HG02973 (cell line): ENCODE results near the gene OR5D18.
"Not testable (repeated sequence)": the region's sequence is repeated elsewhere in the genome, so short reads cannot be mapped to it uniquely, and the experiment has no call there.

Experiments
- ATAC-seq: cut with Tn5 transposase; IDR thresholded peaks from one replicate; pipeline ENCODE4 v1.9.1; 2021; ENCODE audit warnings: moderate library complexity; ENCODE audit not compliant: unreplicated experiment

Gene OR5D18

DNA sequence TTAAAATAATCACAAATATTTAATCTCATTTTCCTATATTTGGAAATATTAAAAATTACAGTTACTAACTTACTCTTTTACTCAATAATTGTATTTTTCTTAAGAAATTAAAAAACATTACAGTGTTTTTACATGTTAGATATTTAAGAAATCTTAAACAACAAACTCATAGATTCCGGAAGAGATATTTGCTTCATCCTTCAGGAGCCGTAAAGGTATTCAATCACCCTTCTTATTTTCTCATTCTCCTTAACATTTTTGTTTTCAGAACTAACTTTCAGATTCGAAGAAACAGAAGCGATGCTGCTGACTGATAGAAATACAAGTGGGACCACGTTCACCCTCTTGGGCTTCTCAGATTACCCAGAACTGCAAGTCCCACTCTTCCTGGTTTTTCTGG, at the start of gene OR5D18:
TSS of gene OR5D18 (plus strand) at position 301 of the 400 bp plus-strand sequence. CDS start at position 301, 0 bp downstream.
- no peak for ATAC-seq

DNA sequence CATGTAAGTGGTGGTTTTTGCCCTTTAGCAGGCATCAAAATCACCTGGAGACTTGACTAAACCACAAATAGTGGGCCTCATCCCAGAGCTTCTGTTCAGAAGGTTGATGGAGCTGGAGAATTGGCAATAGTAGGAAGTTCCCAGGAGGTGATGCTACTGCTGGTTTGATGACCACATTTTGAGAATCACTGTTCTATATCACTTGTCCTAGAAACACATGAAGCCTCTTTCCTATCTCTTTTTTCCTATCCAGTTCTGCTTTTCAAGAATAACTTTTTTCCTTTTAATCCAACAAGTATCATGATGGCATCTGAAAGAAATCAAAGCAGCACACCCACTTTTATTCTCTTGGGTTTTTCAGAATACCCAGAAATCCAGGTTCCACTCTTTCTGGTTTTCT, 46.3 kb upstream of the OR5D18 start, which contains the start of gene OR5D13:
TSS of gene OR5D13 (plus strand) at position 301 of the 400 bp plus-strand sequence. CDS start at position 301, 0 bp downstream.
- no peak for ATAC-seq

DNA sequence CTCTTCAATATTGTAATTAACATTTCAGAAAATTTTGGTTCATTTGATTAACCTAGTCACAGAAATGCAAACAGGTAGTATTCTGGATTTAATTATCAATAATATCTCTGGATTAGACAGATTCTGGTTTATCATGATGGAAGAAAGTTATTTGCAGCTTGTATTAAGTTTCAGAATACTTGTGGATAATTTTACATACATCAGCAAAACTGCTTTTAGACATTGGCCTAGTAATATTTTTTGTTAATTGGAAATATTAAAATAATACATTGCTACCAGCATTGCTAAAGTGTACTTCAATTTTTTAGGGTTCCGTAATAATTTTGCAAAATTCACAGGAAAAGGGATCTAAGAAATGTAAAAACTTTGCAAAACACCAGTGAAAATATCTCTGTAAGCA, 27.8 kb upstream of the OR5D18 start:
- ATAC-seq, result no peak

DNA sequence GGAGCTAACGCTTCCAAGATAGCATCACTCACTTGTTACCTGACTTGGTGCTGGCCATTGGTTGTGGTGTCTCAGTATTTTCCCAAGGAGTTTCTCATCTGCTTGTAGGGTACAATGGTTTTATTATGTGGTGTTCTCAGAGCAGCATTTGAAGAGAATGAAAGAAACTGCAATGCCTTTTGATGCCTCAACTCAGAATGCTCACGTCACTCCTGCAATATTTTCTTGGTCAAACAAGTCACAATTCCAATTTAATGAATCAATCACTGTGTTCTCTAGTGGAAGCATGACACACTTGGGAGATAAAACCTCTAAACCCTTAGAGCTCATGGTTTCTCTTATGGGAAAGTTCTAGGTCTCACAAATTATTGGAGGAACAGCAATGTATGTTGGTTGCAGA, 26.1 kb upstream of the OR5D18 start:
- no peak for ATAC-seq

DNA sequence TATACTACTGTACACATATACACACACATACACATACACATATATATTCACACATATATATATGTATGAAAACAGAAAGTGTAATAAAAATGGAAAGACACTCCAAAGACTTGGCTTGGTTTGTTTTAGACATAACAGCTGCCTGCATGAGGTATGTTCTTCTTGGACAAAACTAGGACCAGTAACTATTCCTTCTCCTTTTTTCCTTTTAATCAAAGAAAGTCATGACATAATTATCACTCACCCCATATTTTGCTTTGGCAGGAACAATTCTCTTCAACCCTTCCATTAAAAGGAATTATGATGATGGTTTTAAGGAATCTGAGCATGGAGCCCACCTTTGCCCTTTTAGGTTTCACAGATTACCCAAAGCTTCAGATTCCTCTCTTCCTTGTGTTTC, 24.2 kb upstream of the OR5D18 start, which contains the start of gene OR5D14:
TSS of gene OR5D14 (plus strand) at position 301 of the 400 bp plus-strand sequence. CDS start at position 301, 0 bp downstream.
- no peak for ATAC-seq

DNA sequence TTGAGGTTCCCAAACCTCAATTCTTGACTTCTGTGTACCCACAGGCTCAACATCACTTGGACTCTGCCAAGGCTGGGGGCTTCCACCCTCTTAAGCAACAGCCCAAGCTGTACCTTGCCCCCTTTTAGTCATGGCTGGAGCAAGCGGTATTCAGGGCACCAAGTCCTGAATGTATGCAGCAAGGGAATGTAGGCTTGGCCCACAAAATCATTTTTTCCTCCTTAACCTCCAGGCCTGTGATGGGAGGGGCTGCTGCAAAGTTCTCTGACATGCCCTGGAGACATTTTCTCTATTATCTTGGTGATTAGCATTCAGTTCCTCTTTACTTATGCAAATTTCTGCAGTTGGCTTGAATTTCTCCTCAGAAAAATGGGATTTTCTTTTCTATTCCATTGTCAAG, 13.2 kb upstream of the OR5D18 start:
- no peak for ATAC-seq

DNA sequence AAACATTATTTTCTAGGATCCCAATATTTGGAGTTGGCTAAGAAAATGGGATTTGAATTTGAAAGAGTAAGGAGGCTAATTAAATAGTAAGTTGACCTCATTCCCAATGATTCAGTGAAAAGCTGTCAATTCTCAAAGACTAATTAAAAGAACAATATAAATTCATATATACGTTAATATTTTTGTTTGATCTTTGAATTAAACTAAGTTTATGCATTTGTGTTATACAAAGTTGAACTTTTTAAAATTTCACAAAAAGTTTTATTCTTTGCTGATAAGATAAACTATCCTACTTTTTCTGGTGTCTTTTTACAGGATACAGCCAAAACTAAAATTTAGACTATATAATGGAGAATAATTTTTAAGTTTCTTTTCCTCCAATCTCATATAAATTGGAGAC, 8.4 kb upstream of the OR5D18 start, which contains the start of gene OR5L1:
TSS of gene OR5L1 (plus strand) at position 301 of the 400 bp plus-strand sequence. CDS start 100 bp downstream, outside the sequence.
- no peak for ATAC-seq

DNA sequence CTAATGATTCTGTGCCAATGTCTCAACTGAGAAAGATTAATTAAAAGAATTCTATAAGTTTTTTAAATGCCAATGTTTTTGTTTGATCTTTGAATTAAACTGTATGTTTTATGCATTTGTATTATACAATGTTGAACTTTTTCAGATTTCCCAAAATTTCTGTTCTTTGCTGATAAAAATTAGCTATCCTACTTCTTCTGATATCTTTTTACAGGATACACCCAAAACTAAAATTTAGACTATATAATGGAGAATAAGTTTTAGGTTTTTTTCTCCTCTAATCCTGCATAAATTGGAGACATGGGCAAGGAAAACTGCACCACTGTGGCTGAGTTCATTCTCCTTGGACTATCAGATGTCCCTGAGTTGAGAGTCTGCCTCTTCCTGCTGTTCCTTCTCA, 7.5 kb downstream of the OR5D18 start, which contains the start of gene OR5L2:
TSS of gene OR5L2 (plus strand) at position 301 of the 400 bp plus-strand sequence. CDS start at position 301, 0 bp downstream.
- no peak for ATAC-seq

DNA sequence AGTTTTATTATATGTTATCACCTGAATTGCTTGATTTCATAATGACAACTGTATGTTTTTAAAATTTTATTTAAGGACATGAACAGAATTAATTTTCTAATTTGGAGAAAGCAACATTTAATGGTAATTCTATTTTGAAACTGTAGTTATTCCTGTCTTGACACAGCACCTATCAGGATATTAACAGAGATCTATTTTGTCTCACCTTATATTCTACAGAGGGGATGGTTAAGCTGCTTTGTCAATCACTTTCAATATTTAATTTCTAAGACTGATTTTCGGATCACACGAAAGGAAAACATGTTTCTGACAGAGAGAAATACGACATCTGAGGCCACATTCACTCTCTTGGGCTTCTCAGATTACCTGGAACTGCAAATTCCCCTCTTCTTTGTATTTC, 19.0 kb downstream of the OR5D18 start, which contains the start of gene OR5D16:
TSS of gene OR5D16 (plus strand) at position 301 of the 400 bp plus-strand sequence. CDS start at position 301, 0 bp downstream.
- ATAC-seq, result no peak

DNA sequence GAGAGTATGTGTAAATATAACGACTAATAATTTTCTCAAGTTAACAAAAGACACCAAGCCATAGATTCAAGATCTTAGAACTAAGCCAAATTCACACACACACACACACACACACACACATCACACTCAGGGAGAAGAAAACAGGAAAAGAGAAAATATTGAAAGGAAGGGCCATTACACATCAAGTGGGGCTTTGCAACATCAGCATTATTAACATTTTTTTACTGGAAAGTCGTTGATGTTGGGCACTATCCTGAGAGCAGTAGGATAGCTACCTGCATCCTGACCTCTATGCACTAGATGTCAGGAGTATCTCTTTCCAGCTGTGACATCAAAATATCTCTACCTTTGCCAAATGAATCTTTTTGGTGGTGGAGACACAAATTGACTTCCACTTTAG, 28.0 kb downstream of the OR5D18 start:
- ATAC-seq, result no peak

DNA sequence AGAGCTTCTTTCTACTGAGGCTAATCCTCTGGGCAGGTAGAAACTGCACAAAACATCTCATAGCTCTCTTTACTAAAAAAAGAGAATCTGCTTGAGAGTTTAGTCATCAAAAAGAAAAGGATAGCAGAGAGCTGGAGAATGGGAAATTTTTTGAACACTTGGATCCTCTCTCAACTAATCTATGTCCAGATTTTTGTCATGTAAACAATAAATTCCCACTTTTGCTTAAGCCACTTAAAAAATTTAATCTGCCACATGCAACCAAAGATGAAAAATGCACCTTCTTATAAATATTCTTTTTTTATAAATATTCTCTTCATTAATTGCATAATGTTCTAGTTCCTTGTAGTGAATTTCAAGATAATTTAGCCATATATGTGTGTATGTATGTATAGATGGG, 29.6 kb downstream of the OR5D18 start:
- ATAC-seq, result no peak

DNA sequence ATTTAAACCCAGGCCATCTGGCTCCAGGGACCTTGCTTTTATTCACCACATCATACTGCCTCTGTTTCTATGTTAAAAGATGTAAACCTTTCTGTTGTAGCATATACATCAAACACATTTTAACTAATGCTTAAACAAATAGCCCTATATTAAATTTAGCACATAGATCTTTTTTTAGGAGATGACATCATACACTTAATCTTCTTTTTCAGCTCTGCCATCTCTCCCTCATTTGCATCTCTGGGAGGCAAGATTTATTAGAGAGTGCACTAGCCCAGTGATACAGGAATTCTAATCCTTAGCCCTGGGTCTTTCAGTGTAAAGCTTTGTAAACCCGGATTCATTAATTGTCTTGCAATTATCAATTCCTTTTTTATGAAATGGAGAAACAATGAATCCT, 32.7 kb downstream of the OR5D18 start:
- no peak for ATAC-seq

DNA sequence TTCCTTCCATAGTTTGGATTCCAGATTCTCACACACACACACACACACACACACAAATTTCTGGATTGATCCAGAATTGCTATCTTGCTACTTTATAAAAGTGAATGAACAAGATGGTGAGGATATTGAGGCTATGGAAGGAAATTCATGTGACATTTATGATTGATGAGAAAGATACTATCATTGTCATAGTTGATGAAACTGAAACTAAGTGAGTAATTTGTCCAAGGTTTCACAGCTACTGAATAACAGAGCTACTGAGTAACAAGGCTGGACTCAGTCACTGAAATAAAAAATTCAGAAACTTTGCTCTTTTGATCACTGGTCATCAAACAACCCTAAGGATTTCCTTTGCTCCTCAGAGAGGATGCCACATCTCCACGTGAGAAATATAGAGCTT, 35.3 kb downstream of the OR5D18 start:
- ATAC-seq, result no peak

DNA sequence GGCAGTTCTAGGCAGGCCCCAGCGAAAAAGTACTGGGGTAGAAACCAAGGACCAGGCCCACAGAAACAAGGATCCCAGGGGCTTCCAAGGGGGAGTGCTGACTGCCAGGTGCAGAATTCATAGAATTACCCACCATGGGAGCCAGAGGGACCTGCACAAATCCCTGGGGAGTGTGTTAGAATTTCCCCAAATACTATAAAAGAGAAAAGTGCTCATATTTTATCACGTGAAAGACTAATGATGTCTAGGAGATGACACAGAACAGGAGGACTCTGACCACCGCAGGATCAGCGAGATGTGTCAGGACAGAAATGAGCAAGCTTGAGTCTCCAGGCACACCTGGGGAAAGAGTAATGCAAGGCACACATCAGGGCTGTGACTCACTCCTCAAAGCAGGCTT, 47.9 kb downstream of the OR5D18 start:
- not testable (repeated sequence) for ATAC-seq
